ENCODE measurements around the gene WWP2. TPM values are rescaled to one million over a fixed set of nuclear protein-coding genes. Genes with fewer than 3 reads are reported as not detected.
"Not testable (repeated sequence)": the region's sequence is repeated elsewhere in the genome, so short reads cannot be mapped to it uniquely, and the experiment has no call there.

WWP2 gene
- total and polyA plus RNA-seq, 4 donors, result 59.0 to 144 (median 138) TPM

- ATAC-seq (ENCODE audit: low FRiP score), result not testable (repeated sequence)
Observed at GRCh38 chr16:69952572-69953355, 190.6 kb downstream of the WWP2 start.

GRCh38 chr16:69954241-69954640 is 192.1 kb downstream of the WWP2 start:
- WGBS, 2 donors, result 94 to 96% methylated on average over 13 of the region's 13 CpGs
- intact Hi-C loops (cut with DNase I); ATAC-seq (ENCODE audit: low FRiP score); DNase-seq; H3K4me3 ChIP-seq (ENCODE audit: low read length in 2 of 2); H3K36me3 ChIP-seq (ENCODE audit: control insufficient read depth in 1 of 2, insufficient read depth in 2 of 2, low read length in 1 of 2); H3K9me3 ChIP-seq (ENCODE audit: control insufficient read depth, low read length); H3K27ac ChIP-seq (ENCODE audit: low read depth in 1 of 2, low read length in 2 of 2); H3K27me3 ChIP-seq (ENCODE audit: control insufficient read depth in 1 of 2, insufficient read depth in 2 of 2, low read length in 1 of 2); H3K4me1 ChIP-seq (ENCODE audit: control insufficient read depth in 1 of 2, insufficient read depth in 2 of 2, low read length in 2 of 2): not testable (repeated sequence)

More at GRCh38 chr16:69952572-69953355, 190.6 kb downstream of the WWP2 start:
- H3K4me3 ChIP-seq (ENCODE audit: low read length in 2 of 2); H3K4me1 ChIP-seq (ENCODE audit: control insufficient read depth in 1 of 2, insufficient read depth in 2 of 2, low read length in 2 of 2); H3K27ac ChIP-seq (ENCODE audit: low read depth in 1 of 2, low read length in 2 of 2); intact Hi-C loops (cut with DNase I); H3K9me3 ChIP-seq (ENCODE audit: control insufficient read depth, low read length); H3K27me3 ChIP-seq (ENCODE audit: control insufficient read depth in 1 of 2, insufficient read depth in 2 of 2, low read length in 1 of 2); DNase-seq; H3K36me3 ChIP-seq (ENCODE audit: control insufficient read depth in 1 of 2, insufficient read depth in 2 of 2, low read length in 1 of 2): not testable (repeated sequence)
- WGBS, 2 donors, result 70% methylated on average over 11 to 17 of the region's 24 CpGs

- intact Hi-C loops (cut with DNase I); H3K4me1 ChIP-seq (ENCODE audit: control insufficient read depth in 1 of 2, insufficient read depth in 2 of 2, low read length in 2 of 2); H3K27ac ChIP-seq (ENCODE audit: low read depth in 1 of 2, low read length in 2 of 2); ATAC-seq (ENCODE audit: low FRiP score); H3K36me3 ChIP-seq (ENCODE audit: control insufficient read depth in 1 of 2, insufficient read depth in 2 of 2, low read length in 1 of 2); H3K9me3 ChIP-seq (ENCODE audit: control insufficient read depth, low read length); H3K27me3 ChIP-seq (ENCODE audit: control insufficient read depth in 1 of 2, insufficient read depth in 2 of 2, low read length in 1 of 2); H3K4me3 ChIP-seq (ENCODE audit: low read length in 2 of 2); DNase-seq: not testable (repeated sequence)
- WGBS, 2 donors, result 95 to 100% methylated on average over 1 to 7 of the region's 9 CpGs
Observed at GRCh38 chr16:69963312-69963711, 201.2 kb downstream of the WWP2 start.

- H3K36me3 ChIP-seq (ENCODE audit: control insufficient read depth in 1 of 2, insufficient read depth in 2 of 2, low read length in 1 of 2); H3K4me1 ChIP-seq (ENCODE audit: control insufficient read depth in 1 of 2, insufficient read depth in 2 of 2, low read length in 2 of 2); H3K27me3 ChIP-seq (ENCODE audit: control insufficient read depth in 1 of 2, insufficient read depth in 2 of 2, low read length in 1 of 2); H3K9me3 ChIP-seq (ENCODE audit: control insufficient read depth, low read length); intact Hi-C loops (cut with DNase I): not testable (repeated sequence)
- peak; percentile 77 for ATAC-seq (ENCODE audit: low FRiP score)
- DNase-seq, result peak; percentile 84 to 89
- WGBS, 2 donors, result 9 to 74% methylated on average over 4 to 61 of the region's 68 CpGs
- Histone ChIP-seq H3K27ac (ENCODE audit: low read depth in 1 of 2, low read length in 2 of 2) (peak overlapping the region in 1 of 2 donors; percentile 12), H3K4me3 (ENCODE audit: low read length in 2 of 2) (peak overlapping the region in 1 of 2 donors; percentile 57)
Observed at GRCh38 chr16:69964960-69965660, 203.0 kb downstream of the WWP2 start.

GRCh38 chr16:69965661-69966054 is 203.5 kb downstream of the WWP2 start:
- H3K4me3 ChIP-seq (ENCODE audit: low read length in 2 of 2); DNase-seq; H3K27me3 ChIP-seq (ENCODE audit: control insufficient read depth in 1 of 2, insufficient read depth in 2 of 2, low read length in 1 of 2); H3K36me3 ChIP-seq (ENCODE audit: control insufficient read depth in 1 of 2, insufficient read depth in 2 of 2, low read length in 1 of 2); intact Hi-C loops (cut with DNase I); H3K27ac ChIP-seq (ENCODE audit: low read depth in 1 of 2, low read length in 2 of 2); H3K4me1 ChIP-seq (ENCODE audit: control insufficient read depth in 1 of 2, insufficient read depth in 2 of 2, low read length in 2 of 2); H3K9me3 ChIP-seq (ENCODE audit: control insufficient read depth, low read length): not testable (repeated sequence)
- ATAC-seq (ENCODE audit: low FRiP score), result peak; percentile 47
- WGBS, 2 donors, result 3 to 8% methylated on average over 2 to 5 of the region's 24 CpGs

GRCh38 chr16:69967688-69968087 is 205.6 kb downstream of the WWP2 start:
- H3K4me1 ChIP-seq (ENCODE audit: control insufficient read depth in 1 of 2, insufficient read depth in 2 of 2, low read length in 2 of 2); ATAC-seq (ENCODE audit: low FRiP score); H3K27me3 ChIP-seq (ENCODE audit: control insufficient read depth in 1 of 2, insufficient read depth in 2 of 2, low read length in 1 of 2); H3K36me3 ChIP-seq (ENCODE audit: control insufficient read depth in 1 of 2, insufficient read depth in 2 of 2, low read length in 1 of 2); H3K9me3 ChIP-seq (ENCODE audit: control insufficient read depth, low read length); DNase-seq; H3K27ac ChIP-seq (ENCODE audit: low read depth in 1 of 2, low read length in 2 of 2); H3K4me3 ChIP-seq (ENCODE audit: low read length in 2 of 2); intact Hi-C loops (cut with DNase I): not testable (repeated sequence)
- WGBS, 2 donors, result no CpG with 5 or more reads among the region's 5 CpGs

GRCh38 chr16:69968125-69968524 is 206.0 kb downstream of the WWP2 start:
- ATAC-seq (ENCODE audit: low FRiP score); intact Hi-C loops (cut with DNase I); H3K27me3 ChIP-seq (ENCODE audit: control insufficient read depth in 1 of 2, insufficient read depth in 2 of 2, low read length in 1 of 2); H3K4me3 ChIP-seq (ENCODE audit: low read length in 2 of 2); H3K9me3 ChIP-seq (ENCODE audit: control insufficient read depth, low read length); H3K27ac ChIP-seq (ENCODE audit: low read depth in 1 of 2, low read length in 2 of 2); H3K36me3 ChIP-seq (ENCODE audit: control insufficient read depth in 1 of 2, insufficient read depth in 2 of 2, low read length in 1 of 2); H3K4me1 ChIP-seq (ENCODE audit: control insufficient read depth in 1 of 2, insufficient read depth in 2 of 2, low read length in 2 of 2); DNase-seq: not testable (repeated sequence)
- WGBS, 2 donors, result no CpG with 5 or more reads among the region's 10 CpGs

- WGBS, 2 donors, result 90 to 100% methylated on average over 1 to 4 of the region's 4 CpGs
- DNase-seq; H3K36me3 ChIP-seq (ENCODE audit: control insufficient read depth in 1 of 2, insufficient read depth in 2 of 2, low read length in 1 of 2); ATAC-seq (ENCODE audit: low FRiP score); intact Hi-C loops (cut with DNase I); H3K4me3 ChIP-seq (ENCODE audit: low read length in 2 of 2); H3K9me3 ChIP-seq (ENCODE audit: control insufficient read depth, low read length); H3K27ac ChIP-seq (ENCODE audit: low read depth in 1 of 2, low read length in 2 of 2); H3K4me1 ChIP-seq (ENCODE audit: control insufficient read depth in 1 of 2, insufficient read depth in 2 of 2, low read length in 2 of 2); H3K27me3 ChIP-seq (ENCODE audit: control insufficient read depth in 1 of 2, insufficient read depth in 2 of 2, low read length in 1 of 2): not testable (repeated sequence)
Observed at GRCh38 chr16:69969657-69970056, 207.5 kb downstream of the WWP2 start.

GRCh38 chr16:69972120-69972519 is 210.0 kb downstream of the WWP2 start:
- DNase-seq; H3K36me3 ChIP-seq (ENCODE audit: control insufficient read depth in 1 of 2, insufficient read depth in 2 of 2, low read length in 1 of 2); H3K4me3 ChIP-seq (ENCODE audit: low read length in 2 of 2); H3K4me1 ChIP-seq (ENCODE audit: control insufficient read depth in 1 of 2, insufficient read depth in 2 of 2, low read length in 2 of 2); ATAC-seq (ENCODE audit: low FRiP score); H3K27me3 ChIP-seq (ENCODE audit: control insufficient read depth in 1 of 2, insufficient read depth in 2 of 2, low read length in 1 of 2); H3K27ac ChIP-seq (ENCODE audit: low read depth in 1 of 2, low read length in 2 of 2); intact Hi-C loops (cut with DNase I); H3K9me3 ChIP-seq (ENCODE audit: control insufficient read depth, low read length): not testable (repeated sequence)
- 85 to 98% methylated on average over 3 to 4 of the region's 7 CpGs for WGBS, 2 donors

Data from aorta (tissue), 5 donors.